AML-193 (cell line): Measurements from ENCODE around the gene GPR146.

ENCODE experiments used
- DNase-seq, 2 experiments: peaks; one replicate each; lab custom pipeline; 2025; lab: John Stamatoyannopoulos, UW

Gene GPR146

GRCh38 chr7:1094870-1095269 is 50.5 kb downstream of the GPR146 start:
- DNase-seq: no peak

- DNase-seq: no peak
Observed at GRCh38 chr7:1095621-1096155, 51.3 kb downstream of the GPR146 start.

GRCh38 chr7:1096156-1097119 is 52.1 kb downstream of the GPR146 start:
- no peak for DNase-seq

GRCh38 chr7:1097120-1097504 is 52.8 kb downstream of the GPR146 start:
- DNase-seq: no peak

- DNase-seq: no peak
Observed at GRCh38 chr7:1098243-1099153, 54.2 kb downstream of the GPR146 start.

GRCh38 chr7:1099154-1099542 is 54.8 kb downstream of the GPR146 start:
- no peak for DNase-seq

- no peak for DNase-seq
Observed at GRCh38 chr7:1099637-1100036, 55.3 kb downstream of the GPR146 start.

GRCh38 chr7:1100386-1100785 is 56.0 kb downstream of the GPR146 start:
- DNase-seq: no peak

GRCh38 chr7:1100834-1101562 is 56.7 kb downstream of the GPR146 start:
- no peak for DNase-seq

- DNase-seq: no peak
Observed at GRCh38 chr7:1101563-1102431, 57.5 kb downstream of the GPR146 start.

- DNase-seq: no peak
Observed at GRCh38 chr7:1103009-1103788, 58.9 kb downstream of the GPR146 start.

GRCh38 chr7:1103789-1104515 is 59.6 kb downstream of the GPR146 start:
- DNase-seq: no peak

GRCh38 chr7:1104516-1105179 is 60.3 kb downstream of the GPR146 start:
- DNase-seq: no peak

GRCh38 chr7:1105189-1105588 is 60.8 kb downstream of the GPR146 start:
- no peak for DNase-seq

- DNase-seq: no peak
Observed at GRCh38 chr7:1106063-1106792, 61.9 kb downstream of the GPR146 start.

GRCh38 chr7:1106793-1107421 is 62.6 kb downstream of the GPR146 start:
- no peak for DNase-seq

- no peak for DNase-seq
Observed at GRCh38 chr7:1108264-1108920, 64.0 kb downstream of the GPR146 start.
